Superior temporal gyrus (tissue), 1 donor: ENCODE data around the gene TMEM266.
A peak's percentile ranks its signal among the peaks of the same experiment; 100 is the strongest.

Experiments
- DNase-seq: peaks from one replicate; pipeline ENCODE4 v3.0.0-alpha.2; 2016; ENCODE audit errors: extremely low spot score

The TMEM266 gene

GRCh38 chr15:76235186-76235826 lies 175.5 kb downstream of the TMEM266 start:
- DNase-seq, result peak; percentile 72

GRCh38 chr15:76236350-76236749 lies 176.6 kb downstream of the TMEM266 start:
- no peak for DNase-seq

- no peak for DNase-seq
Observed at GRCh38 chr15:76239786-76240185, 180.0 kb downstream of the TMEM266 start.

GRCh38 chr15:76245072-76245610 lies 185.4 kb downstream of the TMEM266 start:
- DNase-seq, result no peak

GRCh38 chr15:76251717-76252116 lies 191.9 kb downstream of the TMEM266 start:
- DNase-seq, result no peak

- DNase-seq, result no peak
Observed at GRCh38 chr15:76252249-76252648, 192.5 kb downstream of the TMEM266 start.

GRCh38 chr15:76253691-76254473 lies 194.1 kb downstream of the TMEM266 start:
- DNase-seq, result no peak
